ENCODE data around the gene SLC39A5. TPM values are rescaled to one million over a fixed set of nuclear protein-coding genes. Genes with fewer than 3 reads are reported as not detected.
A peak's percentile ranks its signal among the peaks of the same experiment; 100 is the strongest.

Gene SLC39A5
- total RNA-seq, 2 experiments from 2014 or later = 0.52 TPM; not detected in 1

- ChIA-PET POLR2A (interaction anchor here (1.0 kb wide), 1 partner anchor 8 kb away, joined by 4 read pairs; the partner anchor contains the start of gene RNF41), CTCF (interaction anchor here (1.3 kb wide), 1 partner anchor 183 kb away, joined by 3 read pairs; no protein-coding TSS in a partner anchor)
- Mint-ChIP-seq H3K36me3 (ENCODE audit: low read depth) (peaks cover 15% of the 10 kb centered on the region), H3K27ac (no peak overlapping the region), H3K4me3 (no peak overlapping the region), H3K27me3 (ENCODE audit: low read depth) (no peaks in the 10 kb centered on the region), H3K9me3 (ENCODE audit: insufficient read depth) (no peaks in the 10 kb centered on the region), H3K4me1 (ENCODE audit: low read depth) (peaks cover 6% of the 10 kb centered on the region)
- no peak for DNase-seq
- ATAC-seq = no peak
Measured at GRCh38 chr12:56230432-56231183, 757 bp downstream of the SLC39A5 start.

GRCh38 chr12:56231184-56231582 is 1.3 kb downstream of the SLC39A5 start:
- Mint-ChIP-seq H3K9me3 (ENCODE audit: insufficient read depth) (no peaks in the 10 kb centered on the region), H3K4me1 (ENCODE audit: low read depth) (peaks cover 2% of the 10 kb centered on the region), H3K4me3 (no peak overlapping the region), H3K27ac (no peak overlapping the region), H3K36me3 (ENCODE audit: low read depth) (peaks cover 12% of the 10 kb centered on the region), H3K27me3 (ENCODE audit: low read depth) (no peaks in the 10 kb centered on the region)
- ChIA-PET POLR2A (interaction anchor here (1.0 kb wide), 1 partner anchor 9 kb away, joined by 4 read pairs; the partner anchor contains the start of gene RNF41), CTCF (interaction anchor here (1.3 kb wide), 1 partner anchor 184 kb away, joined by 3 read pairs; no protein-coding TSS in a partner anchor)
- DNase-seq (no peak), ATAC-seq (no peak)

- ChIA-PET POLR2A (interaction anchor here (0.7 kb wide), 1 partner anchor 256 kb away, joined by 3 read pairs; no protein-coding TSS in a partner anchor), CTCF (interaction anchor here (1.1 to 1.9 kb wide), 2 partner anchors 13 to 229 kb away, joined by 3 to 6 read pairs; partner anchors contain the start of gene RNF41)
- no peak for ATAC-seq
- Mint-ChIP-seq H3K27ac (no peak overlapping the region), H3K27me3 (ENCODE audit: low read depth) (no peaks in the 10 kb centered on the region), H3K4me3 (no peak overlapping the region), H3K9me3 (ENCODE audit: insufficient read depth) (no peaks in the 10 kb centered on the region), H3K4me1 (ENCODE audit: low read depth) (no peaks in the 10 kb centered on the region), H3K36me3 (ENCODE audit: low read depth) (no peaks in the 10 kb centered on the region)
- DNase-seq = no peak
Measured at GRCh38 chr12:56234746-56235436, 5.0 kb downstream of the SLC39A5 start.

- Mint-ChIP-seq H3K9me3 (ENCODE audit: insufficient read depth) (no peaks in the 10 kb centered on the region), H3K4me1 (ENCODE audit: low read depth) (no peaks in the 10 kb centered on the region), H3K36me3 (ENCODE audit: low read depth) (peaks cover 4% of the 10 kb centered on the region), H3K4me3 (no peak overlapping the region), H3K27ac (no peak overlapping the region), H3K27me3 (ENCODE audit: low read depth) (no peaks in the 10 kb centered on the region)
- POLR2A ChIA-PET = no interaction called here
- DNase-seq (no peak), ATAC-seq (no peak)
- CTCF ChIA-PET = interaction anchor here (1.6 kb wide), 1 partner anchor 14 kb away, joined by 3 read pairs; the partner anchor contains the start of gene RNF41
Measured at GRCh38 chr12:56236091-56236490, 6.2 kb downstream of the SLC39A5 start.

- ChIA-PET POLR2A (interaction anchor here (0.5 kb wide), 1 partner anchor 48 kb away, joined by 3 read pairs; no protein-coding TSS in a partner anchor), CTCF (interaction anchor here (1.6 kb wide), 1 partner anchor 15 kb away, joined by 3 read pairs; the partner anchor contains the start of gene RNF41)
- Mint-ChIP-seq H3K27me3 (ENCODE audit: low read depth) (no peaks in the 10 kb centered on the region), H3K9me3 (ENCODE audit: insufficient read depth) (no peaks in the 10 kb centered on the region), H3K36me3 (ENCODE audit: low read depth) (peaks cover 11% of the 10 kb centered on the region), H3K4me3 (no peak overlapping the region), H3K4me1 (ENCODE audit: low read depth) (no peaks in the 10 kb centered on the region), H3K27ac (no peak overlapping the region)
- DNase-seq = no peak
- no peak for ATAC-seq
Measured at GRCh38 chr12:56236985-56237384, 7.1 kb downstream of the SLC39A5 start.

GRCh38 chr12:56237552-56237951 is 7.7 kb downstream of the SLC39A5 start:
- H3K27ac Mint-ChIP-seq = no peak overlapping the region
- H3K9me3 Mint-ChIP-seq (ENCODE audit: insufficient read depth) = no peaks in the 10 kb centered on the region
- ChIA-PET POLR2A (no interaction called here), CTCF (interaction anchor here (1.6 kb wide), 1 partner anchor 15 kb away, joined by 3 read pairs; the partner anchor contains the start of gene RNF41)
- DNase-seq (no peak), ATAC-seq (no peak)
- H3K4me3 Mint-ChIP-seq = no peak overlapping the region
- no peaks in the 10 kb centered on the region for H3K4me1 Mint-ChIP-seq (ENCODE audit: low read depth)
- H3K27me3 Mint-ChIP-seq (ENCODE audit: low read depth) = no peaks in the 10 kb centered on the region
- H3K36me3 Mint-ChIP-seq (ENCODE audit: low read depth) = peaks cover 11% of the 10 kb centered on the region

GRCh38 chr12:56241424-56242303 is 11.8 kb downstream of the SLC39A5 start:
- Mint-ChIP-seq H3K4me3 (no peak overlapping the region), H3K4me1 (ENCODE audit: low read depth) (no peaks in the 10 kb centered on the region), H3K9me3 (ENCODE audit: insufficient read depth) (no peaks in the 10 kb centered on the region), H3K36me3 (ENCODE audit: low read depth) (peaks cover 32% of the 10 kb centered on the region), H3K27ac (peak overlapping the region; percentile 2), H3K27me3 (ENCODE audit: low read depth) (no peaks in the 10 kb centered on the region)
- ATAC-seq = no peak
- CTCF ChIA-PET = no interaction called here
- POLR2A ChIA-PET = no interaction called here
- DNase-seq = no peak

GRCh38 chr12:56242986-56243385 is 13.1 kb downstream of the SLC39A5 start:
- ATAC-seq (no peak), DNase-seq (no peak)
- no peaks in the 10 kb centered on the region for H3K4me1 Mint-ChIP-seq (ENCODE audit: low read depth)
- no peak overlapping the region for H3K27ac Mint-ChIP-seq
- ChIA-PET CTCF (no interaction called here), POLR2A (no interaction called here)
- H3K27me3 Mint-ChIP-seq (ENCODE audit: low read depth) = no peaks in the 10 kb centered on the region
- peaks cover 41% of the 10 kb centered on the region for H3K36me3 Mint-ChIP-seq (ENCODE audit: low read depth)
- H3K4me3 Mint-ChIP-seq = no peak overlapping the region
- H3K9me3 Mint-ChIP-seq (ENCODE audit: insufficient read depth) = no peaks in the 10 kb centered on the region

GRCh38 chr12:56243731-56244181 is 13.9 kb downstream of the SLC39A5 start:
- H3K27ac Mint-ChIP-seq = no peak overlapping the region
- H3K36me3 Mint-ChIP-seq (ENCODE audit: low read depth) = peaks cover 41% of the 10 kb centered on the region
- H3K4me1 Mint-ChIP-seq (ENCODE audit: low read depth) = no peaks in the 10 kb centered on the region
- CTCF ChIA-PET = no interaction called here
- H3K9me3 Mint-ChIP-seq (ENCODE audit: insufficient read depth) = no peaks in the 10 kb centered on the region
- POLR2A ChIA-PET = no interaction called here
- no peaks in the 10 kb centered on the region for H3K27me3 Mint-ChIP-seq (ENCODE audit: low read depth)
- ATAC-seq = no peak
- H3K4me3 Mint-ChIP-seq = no peak overlapping the region
- no peak for DNase-seq

GRCh38 chr12:56244494-56244893 is 14.6 kb downstream of the SLC39A5 start:
- H3K36me3 Mint-ChIP-seq (ENCODE audit: low read depth) = peaks cover 44% of the 10 kb centered on the region
- DNase-seq = no peak
- ATAC-seq = no peak
- ChIA-PET POLR2A (no interaction called here), CTCF (no interaction called here)
- H3K9me3 Mint-ChIP-seq (ENCODE audit: insufficient read depth) = no peaks in the 10 kb centered on the region
- no peak overlapping the region for H3K4me3 Mint-ChIP-seq
- H3K4me1 Mint-ChIP-seq (ENCODE audit: low read depth) = no peaks in the 10 kb centered on the region
- H3K27me3 Mint-ChIP-seq (ENCODE audit: low read depth) = no peaks in the 10 kb centered on the region
- no peak overlapping the region for H3K27ac Mint-ChIP-seq

GRCh38 chr12:56247923-56248322 is 18.1 kb downstream of the SLC39A5 start:
- Mint-ChIP-seq H3K4me1 (ENCODE audit: low read depth) (no peaks in the 10 kb centered on the region), H3K27ac (no peak overlapping the region), H3K9me3 (ENCODE audit: insufficient read depth) (no peaks in the 10 kb centered on the region), H3K36me3 (ENCODE audit: low read depth) (peaks cover 46% of the 10 kb centered on the region), H3K4me3 (no peak overlapping the region), H3K27me3 (ENCODE audit: low read depth) (no peaks in the 10 kb centered on the region)
- POLR2A ChIA-PET = interaction anchor here (1.0 kb wide), 1 partner anchor 79 kb away, joined by 3 read pairs; no protein-coding TSS in a partner anchor
- ATAC-seq (no peak), DNase-seq (no peak)
- CTCF ChIA-PET = no interaction called here

Measured in activated CD8-positive, alpha-beta T cell treated with anti-CD3 and anti-CD28 coated beads, Interleukin-2, amount 10 ng/mL, durations not matched to agents 7 days and 5 days (primary cell).